GM18526 (cell line): ENCODE results near the gene TRIM26.

Source experiments
- POLR2A ChIP-seq: IDR thresholded peaks from 3 replicates; pipeline ENCODE4 v1.6.1; 2011; ENCODE audit not compliant: insufficient read length; ENCODE audit errors: extremely low read depth

Gene TRIM26, protein sequence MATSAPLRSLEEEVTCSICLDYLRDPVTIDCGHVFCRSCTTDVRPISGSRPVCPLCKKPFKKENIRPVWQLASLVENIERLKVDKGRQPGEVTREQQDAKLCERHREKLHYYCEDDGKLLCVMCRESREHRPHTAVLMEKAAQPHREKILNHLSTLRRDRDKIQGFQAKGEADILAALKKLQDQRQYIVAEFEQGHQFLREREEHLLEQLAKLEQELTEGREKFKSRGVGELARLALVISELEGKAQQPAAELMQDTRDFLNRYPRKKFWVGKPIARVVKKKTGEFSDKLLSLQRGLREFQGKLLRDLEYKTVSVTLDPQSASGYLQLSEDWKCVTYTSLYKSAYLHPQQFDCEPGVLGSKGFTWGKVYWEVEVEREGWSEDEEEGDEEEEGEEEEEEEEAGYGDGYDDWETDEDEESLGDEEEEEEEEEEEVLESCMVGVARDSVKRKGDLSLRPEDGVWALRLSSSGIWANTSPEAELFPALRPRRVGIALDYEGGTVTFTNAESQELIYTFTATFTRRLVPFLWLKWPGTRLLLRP

DNA sequence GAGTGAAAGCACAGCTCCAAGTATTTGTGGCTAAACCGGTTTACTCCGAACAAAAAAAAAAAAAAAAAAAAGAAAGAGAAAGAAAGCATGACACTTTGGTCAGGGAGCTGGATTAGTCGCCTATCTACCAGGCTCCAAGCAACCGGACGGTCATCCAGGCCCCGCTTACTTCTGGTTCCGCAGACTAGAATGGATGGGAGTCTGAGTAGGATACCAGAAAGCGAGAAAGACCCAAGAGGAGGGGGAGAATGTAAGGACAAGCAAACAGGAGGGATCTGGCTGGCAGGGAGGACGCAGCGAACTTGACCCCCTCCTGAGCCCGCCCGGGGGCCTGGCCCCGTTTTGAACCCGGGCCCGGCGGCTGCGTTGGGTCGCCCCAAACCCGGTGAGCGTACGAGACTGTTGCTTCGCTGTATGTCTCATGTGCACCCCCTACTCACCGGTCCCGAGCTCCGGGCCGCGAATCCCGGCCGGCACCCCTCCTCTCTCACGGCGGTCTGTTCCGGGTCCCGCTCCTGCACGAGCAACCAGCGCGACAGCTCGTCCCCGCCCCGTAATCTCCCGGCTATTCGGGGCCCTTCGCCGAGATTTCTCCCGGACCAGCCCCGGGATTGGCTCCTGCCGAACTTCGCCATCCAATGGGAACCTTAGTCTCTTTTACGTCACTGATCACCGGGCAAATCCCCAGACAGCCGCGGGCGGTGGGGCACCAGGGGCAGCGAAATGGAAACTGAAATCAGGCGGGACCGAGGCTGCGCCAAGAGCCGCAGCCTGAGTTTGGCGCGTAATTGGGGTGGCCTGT lies at the start of gene TRIM26:
Gene TRIM26 (minus strand): TSS at position 542 of the 802 bp plus-strand sequence. CDS start 14,303 bp downstream, outside the sequence.
- TF ChIP-seq POLR2A: peak; percentile 87

DNA sequence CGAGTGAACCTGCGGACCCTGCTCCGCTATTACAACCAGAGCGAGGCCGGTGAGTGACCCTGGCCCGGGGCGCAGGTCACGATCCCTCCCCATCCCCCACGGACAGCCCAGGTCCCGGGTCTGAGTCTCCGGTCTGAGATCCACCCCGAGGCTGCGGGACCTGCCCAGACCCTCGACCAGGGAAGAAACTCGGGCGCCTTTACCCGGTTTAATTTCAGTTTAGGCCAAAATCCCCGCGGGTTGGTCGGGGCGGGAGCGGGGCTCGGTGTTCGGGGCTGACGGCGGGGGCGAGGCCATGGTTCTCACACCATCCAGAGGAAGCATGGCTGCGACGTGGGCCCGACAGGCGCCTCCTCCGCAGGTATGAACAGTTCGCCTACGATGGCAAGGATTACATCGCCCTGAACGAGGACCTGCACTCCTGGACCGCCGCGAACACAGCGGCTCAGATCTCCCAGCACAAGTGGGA lies 46.9 kb upstream of the TRIM26 start:
- TF ChIP-seq POLR2A: no peak

DNA sequence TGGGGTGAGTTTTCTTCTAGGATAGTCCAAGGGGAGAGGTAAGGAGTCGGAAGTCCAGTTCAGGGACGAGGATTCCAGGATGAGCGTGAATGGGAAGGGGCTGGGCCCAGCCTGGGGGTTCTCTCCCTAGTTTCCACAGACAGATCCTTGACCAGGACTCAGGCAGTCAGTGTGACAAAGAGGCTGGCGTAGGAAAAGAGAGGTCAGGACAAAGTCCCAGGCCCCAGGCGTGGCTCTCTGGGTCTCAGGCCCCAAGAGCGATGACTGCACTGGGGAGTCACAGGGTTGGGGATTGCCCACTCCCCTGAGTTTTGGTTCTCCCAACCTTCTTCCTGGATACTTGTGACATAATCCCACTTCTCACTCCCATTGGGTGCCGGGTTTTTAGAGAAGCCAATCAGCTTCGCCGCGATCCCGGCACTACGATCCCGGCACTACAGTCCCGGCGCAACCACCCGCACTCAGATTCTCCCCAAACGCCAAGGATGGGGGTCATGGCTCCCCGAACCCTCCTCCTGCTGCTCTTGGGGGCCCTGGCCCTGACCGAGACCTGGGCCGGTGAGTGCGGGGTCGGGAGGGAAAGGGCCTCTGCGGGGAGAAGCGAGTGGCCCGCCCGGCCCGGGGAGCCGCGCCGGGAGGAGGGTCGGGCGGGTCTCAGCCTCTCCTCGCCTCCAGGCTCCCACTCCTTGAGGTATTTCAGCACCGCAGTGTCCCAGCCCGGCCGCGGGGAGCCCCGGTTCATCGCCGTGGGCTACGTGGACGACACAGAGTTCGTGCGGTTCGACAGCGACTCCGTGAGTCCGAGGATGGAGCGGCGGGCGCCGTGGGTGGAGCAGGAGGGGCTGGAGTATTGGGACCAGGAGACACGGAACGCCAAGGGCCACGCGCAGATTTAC lies 46.2 kb upstream of the TRIM26 start:
- peak; percentile 60 for TF ChIP-seq POLR2A

DNA sequence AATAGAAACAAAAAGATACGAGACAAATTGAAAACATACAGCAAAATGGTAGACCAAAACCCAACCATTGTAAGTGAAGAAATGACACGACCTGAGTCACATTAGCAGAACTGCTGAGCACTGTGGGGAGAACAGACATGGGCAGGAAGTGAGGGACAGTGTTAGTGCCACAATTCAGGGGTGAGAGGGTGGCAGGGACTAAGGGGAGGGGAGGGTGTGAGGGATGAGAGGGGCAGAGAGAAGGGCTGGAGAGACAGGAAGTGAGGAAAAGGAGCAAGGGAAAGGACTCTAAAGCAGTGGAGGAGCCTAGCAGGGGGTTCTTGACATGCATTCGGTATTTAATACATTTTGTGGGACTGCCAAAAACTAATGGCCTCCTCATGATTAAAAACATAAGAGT lies 45.0 kb upstream of the TRIM26 start:
- no peak for TF ChIP-seq POLR2A

DNA sequence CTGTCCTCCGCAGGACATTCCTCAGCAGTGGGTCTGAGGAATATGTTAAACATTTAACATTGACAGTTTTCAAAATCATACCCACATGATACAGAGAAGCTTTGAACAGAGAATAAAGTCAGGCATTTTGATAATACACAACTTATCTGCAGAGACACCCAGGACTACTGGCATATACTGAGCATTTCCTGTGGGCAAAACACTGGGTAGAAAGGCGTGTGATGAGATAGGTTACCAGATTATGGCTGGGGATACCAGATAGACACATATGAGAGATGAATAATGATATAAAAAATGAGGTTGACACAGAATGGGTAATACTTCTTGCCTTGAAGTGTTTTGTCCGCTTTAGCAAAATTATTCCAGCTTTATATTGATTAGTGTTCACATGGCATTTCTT lies 31.4 kb upstream of the TRIM26 start:
- TF ChIP-seq POLR2A: no peak

DNA sequence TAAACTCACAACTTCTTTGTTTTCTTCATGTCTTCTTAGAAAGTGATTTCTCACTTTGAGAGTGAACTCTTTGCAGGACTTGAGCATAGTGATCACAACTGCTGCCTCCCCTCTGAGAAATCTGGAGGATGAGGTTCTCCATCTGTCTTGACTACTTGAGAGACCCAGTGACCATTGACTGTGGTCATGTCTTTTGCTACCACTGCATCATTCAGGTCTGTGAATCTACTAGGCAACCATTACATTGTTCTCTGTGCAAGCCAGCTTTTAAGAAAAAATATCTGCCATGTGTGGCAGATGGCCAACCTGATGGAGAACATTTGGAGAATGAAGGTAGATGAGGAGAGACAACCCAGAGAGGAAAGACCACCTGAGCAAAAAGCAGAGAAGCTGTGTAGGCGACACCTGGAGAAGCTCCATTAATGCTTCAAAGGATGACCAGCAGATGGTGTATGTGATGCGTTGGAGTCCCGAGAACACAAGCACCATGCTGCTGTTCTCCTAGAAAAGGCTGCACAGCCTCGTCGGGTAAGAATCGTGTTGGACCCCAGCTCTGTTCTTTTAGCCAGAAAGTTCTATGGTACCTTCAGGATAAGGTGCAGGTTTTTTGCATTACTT lies 25.1 kb upstream of the TRIM26 start:
- no peak for TF ChIP-seq POLR2A

DNA sequence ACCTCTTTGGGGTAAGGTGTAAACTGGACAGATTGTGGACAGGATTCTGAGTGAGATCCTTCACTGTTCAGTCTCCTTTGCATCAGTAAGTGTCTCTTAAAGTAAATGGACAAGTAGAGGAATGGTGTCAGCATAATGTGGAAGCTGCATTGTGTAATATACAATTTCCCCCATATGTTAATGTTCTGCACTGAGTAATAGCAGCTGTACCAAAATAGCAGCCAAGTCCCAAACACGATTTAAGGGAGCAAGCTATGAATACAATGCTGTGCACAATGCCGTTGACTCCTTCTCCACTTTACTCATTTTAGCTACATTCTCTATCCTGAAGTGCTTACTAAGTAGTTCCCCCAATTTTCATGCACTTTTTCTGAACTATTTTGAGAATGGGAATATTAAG lies 21.1 kb upstream of the TRIM26 start:
- no peak for TF ChIP-seq POLR2A

DNA sequence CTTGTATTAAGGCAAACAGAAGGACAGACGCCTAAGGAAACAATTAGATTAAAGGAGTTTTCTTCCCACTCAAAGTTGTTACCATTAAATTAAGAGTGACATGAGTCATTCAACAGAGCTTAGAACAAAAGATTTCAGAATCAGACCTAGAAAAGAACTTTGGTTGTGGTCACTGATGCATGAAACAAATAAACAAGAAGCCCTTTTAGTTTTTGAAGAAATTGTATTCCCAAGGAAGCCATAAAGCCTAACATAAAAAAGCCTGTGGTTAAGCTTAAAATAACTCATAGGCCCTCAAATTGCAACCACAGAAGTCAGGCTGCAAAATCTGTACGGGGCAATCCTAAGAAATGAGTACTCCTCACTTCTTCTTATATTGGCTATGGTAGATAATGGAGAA lies 17.9 kb upstream of the TRIM26 start:
- no peak for TF ChIP-seq POLR2A

DNA sequence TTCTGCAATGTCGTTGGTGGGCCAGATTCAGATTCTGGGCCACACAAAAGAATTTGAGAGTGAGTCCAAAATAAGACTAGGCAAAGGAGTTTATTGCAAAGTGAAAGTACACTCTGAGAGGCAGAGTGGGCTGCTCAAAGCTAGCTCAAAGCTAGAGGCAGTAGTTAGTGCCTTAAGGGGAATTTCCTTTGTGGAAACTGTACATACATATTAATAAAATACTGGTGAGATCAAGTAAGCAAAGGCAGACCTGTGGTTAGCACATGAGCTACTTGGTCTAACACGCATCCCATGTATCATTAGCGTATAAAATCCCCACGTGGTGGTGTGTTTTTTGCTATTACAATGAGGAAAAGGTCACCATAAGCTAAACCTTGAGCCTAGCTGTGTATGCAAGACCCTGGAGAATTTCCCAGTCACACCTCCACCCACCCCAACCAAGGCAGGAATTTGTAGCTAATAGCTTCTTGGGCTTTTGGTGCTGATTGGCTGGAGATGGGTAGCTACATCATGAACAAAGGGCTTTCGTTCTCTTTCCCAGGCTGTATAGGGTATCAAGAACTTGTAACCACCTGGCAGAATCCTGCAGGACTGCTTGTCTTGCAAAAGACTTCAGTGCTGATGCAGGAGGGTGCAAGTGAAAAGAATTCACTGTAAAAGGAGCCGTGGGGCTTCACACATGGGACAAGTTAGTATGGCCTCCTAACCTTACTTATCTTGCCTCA lies 14.7 kb upstream of the TRIM26 start:
- TF ChIP-seq POLR2A: no peak

DNA sequence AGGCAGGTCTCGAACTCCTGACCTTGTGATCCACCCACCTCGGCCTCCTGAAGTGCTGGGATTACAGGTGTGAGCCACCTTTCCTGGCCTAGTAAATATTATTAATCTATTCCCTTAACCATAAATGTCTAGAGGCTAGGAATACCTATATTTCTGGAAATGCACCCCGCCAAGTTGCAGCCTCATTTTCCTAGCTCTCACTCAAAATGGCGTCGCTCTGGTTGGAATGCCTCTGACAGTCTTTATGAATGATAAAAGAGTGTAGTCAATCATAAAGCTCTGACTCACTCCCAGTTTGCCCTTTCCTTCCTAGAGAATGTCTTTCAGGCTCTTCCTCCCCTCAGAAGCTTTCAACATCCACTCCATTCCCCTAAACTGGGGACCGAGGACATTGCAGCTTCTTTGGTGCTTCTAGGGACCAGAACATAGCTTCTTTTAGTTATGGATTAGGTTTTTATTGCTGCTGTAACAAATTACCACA lies 14.1 kb upstream of the TRIM26 start:
- no peak for TF ChIP-seq POLR2A

DNA sequence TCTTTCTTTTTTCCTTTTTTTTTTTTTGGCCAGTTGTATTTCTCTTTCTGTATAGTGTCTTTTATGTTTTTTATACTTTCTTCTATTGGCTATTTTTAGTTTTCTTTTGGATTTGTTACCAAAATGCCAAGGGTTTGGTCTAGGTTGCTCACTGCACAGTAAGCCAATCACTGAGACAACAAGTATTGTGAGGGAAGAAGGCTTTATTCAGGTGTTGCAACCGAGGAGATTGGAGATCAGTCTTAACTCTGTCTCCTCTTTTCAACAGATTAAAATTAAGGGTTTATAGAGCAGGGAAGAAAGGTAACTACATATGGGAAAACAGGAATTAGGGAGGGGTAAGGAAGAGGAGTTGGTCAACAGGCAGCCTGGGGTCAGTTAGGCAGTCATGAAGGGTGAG lies 10.1 kb upstream of the TRIM26 start:
- no peak for TF ChIP-seq POLR2A

DNA sequence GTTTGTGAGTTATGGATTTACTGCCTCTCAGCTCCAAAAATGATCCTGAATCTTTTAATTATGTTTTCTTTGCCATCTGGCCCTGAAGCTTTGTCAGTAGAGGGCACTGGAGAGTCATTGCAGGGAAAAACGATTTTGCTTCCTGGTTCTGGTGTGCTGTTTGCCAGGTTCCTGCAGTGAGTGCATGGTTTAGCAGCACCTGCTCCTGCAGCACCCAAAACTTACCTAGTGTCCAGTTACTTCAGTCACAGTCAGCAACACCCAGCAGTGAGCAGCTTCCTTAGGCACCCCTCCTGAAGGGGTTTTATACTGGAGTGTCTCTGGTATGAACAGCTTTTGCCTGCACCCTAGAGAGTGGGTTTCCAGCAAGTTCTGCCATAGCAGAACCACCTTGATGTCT lies 6.0 kb upstream of the TRIM26 start:
- TF ChIP-seq POLR2A: no peak

DNA sequence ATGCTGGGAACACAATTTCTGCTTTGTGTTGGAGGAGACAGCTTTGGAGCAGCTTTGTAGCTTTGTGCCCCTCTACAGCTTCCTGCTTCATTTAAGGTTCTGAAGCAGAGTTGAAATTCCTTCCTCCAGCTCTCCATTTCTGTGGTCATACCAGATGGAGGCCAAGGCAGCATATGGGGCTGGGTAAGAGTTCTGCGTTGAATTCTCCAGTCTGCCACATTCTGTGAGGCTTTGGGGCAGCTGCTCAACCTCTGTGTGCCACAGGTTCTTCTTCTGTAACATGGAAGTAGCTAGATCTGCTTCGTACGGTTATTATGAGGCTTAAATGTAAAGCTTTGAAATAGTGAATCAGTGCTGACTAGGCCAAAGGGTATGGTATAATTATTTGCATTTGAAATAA lies 2.9 kb upstream of the TRIM26 start:
- no peak for TF ChIP-seq POLR2A

DNA sequence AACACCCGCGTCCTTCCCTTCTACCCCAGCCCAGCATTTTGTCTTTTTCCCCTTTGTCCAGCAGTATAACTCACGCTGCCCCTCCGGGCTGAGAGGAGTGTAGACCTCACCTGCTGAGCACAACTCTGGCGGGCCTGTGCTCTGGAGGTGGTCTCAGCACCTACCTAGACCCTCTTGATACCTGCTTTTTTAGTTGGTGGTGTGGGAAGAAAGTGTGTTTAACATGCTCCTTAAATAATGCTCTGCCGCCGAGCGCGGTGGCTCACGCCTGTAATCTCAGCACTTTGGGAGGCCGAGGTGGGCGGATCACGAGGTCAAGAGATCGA lies 1.4 kb upstream of the TRIM26 start:
- TF ChIP-seq POLR2A: no peak
